HL-60 (cell line): ENCODE measurements around the gene NEK9.

ENCODE experiments used
- CTCF ChIP-seq: IDR thresholded peaks from one replicate; pipeline ENCODE4 v1.5.1; 2011; ENCODE audit warnings: low read length, control low read depth, inconsistent platforms; ENCODE audit not compliant: insufficient read depth
- POLR2AphosphoS5 ChIP-seq: IDR thresholded peaks from 2 replicates; pipeline ENCODE4 v1.6.1; 2012; ENCODE audit warnings: low read depth
- REST ChIP-seq: IDR thresholded peaks from 2 replicates; pipeline ENCODE4 v1.6.1; 2012; ENCODE audit warnings: low read depth; ENCODE audit not compliant: insufficient replicate concordance

- TF ChIP-seq CTCF (no peak), POLR2AphosphoS5 (no peak), REST (no peak)
Measured at GRCh38 chr14:75030147-75030546, 96.7 kb downstream of the NEK9 start.
